ENCODE data around the gene ABLIM2. TPM values are rescaled to one million over a fixed set of nuclear protein-coding genes. Genes with fewer than 3 reads are reported as not detected.

ABLIM2 gene
- total and polyA plus RNA-seq, 2 of the 13 experiments (the other 11 are each of a cell fraction or from before 2014, with no cell fraction given): 0.20 to 0.37 TPM

GRCh38 chr4:8157496-8157895, 1.1 kb downstream of the ABLIM2 start (continued):
- TF ChIP-seq, protein P1, sequence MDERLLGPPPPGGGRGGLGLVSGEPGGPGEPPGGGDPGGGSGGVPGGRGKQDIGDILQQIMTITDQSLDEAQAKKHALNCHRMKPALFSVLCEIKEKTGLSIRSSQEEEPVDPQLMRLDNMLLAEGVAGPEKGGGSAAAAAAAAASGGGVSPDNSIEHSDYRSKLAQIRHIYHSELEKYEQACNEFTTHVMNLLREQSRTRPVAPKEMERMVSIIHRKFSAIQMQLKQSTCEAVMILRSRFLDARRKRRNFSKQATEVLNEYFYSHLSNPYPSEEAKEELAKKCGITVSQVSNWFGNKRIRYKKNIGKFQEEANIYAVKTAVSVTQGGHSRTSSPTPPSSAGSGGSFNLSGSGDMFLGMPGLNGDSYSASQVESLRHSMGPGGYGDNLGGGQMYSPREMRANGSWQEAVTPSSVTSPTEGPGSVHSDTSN (CRISPR knock-in tag; IDR thresholded peaks at IDR 0.05): no peak
- TF ChIP-seq SALL1 (CRISPR knock-in tag; IDR thresholded peaks at IDR 0.05) (no peak), ZNF468 (CRISPR knock-in tag; IDR thresholded peaks at IDR 0.05) (no peak), CC2D1A (CRISPR knock-in tag; IDR thresholded peaks at IDR 0.05) (no peak), DNMT1 (CRISPR knock-in tag; IDR thresholded peaks at IDR 0.05) (no peak), NFYB (CRISPR knock-in tag; IDR thresholded peaks at IDR 0.05) (no peak), POGZ (CRISPR knock-in tag; IDR thresholded peaks at IDR 0.05) (no peak), HNRNPUL1 (IDR thresholded peaks at IDR 0.05; ENCODE audit: low read depth, low read length) (no peak)
- TF ChIP-seq, protein P2, sequence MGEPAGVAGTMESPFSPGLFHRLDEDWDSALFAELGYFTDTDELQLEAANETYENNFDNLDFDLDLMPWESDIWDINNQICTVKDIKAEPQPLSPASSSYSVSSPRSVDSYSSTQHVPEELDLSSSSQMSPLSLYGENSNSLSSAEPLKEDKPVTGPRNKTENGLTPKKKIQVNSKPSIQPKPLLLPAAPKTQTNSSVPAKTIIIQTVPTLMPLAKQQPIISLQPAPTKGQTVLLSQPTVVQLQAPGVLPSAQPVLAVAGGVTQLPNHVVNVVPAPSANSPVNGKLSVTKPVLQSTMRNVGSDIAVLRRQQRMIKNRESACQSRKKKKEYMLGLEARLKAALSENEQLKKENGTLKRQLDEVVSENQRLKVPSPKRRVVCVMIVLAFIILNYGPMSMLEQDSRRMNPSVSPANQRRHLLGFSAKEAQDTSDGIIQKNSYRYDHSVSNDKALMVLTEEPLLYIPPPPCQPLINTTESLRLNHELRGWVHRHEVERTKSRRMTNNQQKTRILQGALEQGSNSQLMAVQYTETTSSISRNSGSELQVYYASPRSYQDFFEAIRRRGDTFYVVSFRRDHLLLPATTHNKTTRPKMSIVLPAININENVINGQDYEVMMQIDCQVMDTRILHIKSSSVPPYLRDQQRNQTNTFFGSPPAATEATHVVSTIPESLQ (CRISPR knock-in tag; conservative IDR thresholded peaks at IDR 0.05): no peak
- TF ChIP-seq, protein P3, sequence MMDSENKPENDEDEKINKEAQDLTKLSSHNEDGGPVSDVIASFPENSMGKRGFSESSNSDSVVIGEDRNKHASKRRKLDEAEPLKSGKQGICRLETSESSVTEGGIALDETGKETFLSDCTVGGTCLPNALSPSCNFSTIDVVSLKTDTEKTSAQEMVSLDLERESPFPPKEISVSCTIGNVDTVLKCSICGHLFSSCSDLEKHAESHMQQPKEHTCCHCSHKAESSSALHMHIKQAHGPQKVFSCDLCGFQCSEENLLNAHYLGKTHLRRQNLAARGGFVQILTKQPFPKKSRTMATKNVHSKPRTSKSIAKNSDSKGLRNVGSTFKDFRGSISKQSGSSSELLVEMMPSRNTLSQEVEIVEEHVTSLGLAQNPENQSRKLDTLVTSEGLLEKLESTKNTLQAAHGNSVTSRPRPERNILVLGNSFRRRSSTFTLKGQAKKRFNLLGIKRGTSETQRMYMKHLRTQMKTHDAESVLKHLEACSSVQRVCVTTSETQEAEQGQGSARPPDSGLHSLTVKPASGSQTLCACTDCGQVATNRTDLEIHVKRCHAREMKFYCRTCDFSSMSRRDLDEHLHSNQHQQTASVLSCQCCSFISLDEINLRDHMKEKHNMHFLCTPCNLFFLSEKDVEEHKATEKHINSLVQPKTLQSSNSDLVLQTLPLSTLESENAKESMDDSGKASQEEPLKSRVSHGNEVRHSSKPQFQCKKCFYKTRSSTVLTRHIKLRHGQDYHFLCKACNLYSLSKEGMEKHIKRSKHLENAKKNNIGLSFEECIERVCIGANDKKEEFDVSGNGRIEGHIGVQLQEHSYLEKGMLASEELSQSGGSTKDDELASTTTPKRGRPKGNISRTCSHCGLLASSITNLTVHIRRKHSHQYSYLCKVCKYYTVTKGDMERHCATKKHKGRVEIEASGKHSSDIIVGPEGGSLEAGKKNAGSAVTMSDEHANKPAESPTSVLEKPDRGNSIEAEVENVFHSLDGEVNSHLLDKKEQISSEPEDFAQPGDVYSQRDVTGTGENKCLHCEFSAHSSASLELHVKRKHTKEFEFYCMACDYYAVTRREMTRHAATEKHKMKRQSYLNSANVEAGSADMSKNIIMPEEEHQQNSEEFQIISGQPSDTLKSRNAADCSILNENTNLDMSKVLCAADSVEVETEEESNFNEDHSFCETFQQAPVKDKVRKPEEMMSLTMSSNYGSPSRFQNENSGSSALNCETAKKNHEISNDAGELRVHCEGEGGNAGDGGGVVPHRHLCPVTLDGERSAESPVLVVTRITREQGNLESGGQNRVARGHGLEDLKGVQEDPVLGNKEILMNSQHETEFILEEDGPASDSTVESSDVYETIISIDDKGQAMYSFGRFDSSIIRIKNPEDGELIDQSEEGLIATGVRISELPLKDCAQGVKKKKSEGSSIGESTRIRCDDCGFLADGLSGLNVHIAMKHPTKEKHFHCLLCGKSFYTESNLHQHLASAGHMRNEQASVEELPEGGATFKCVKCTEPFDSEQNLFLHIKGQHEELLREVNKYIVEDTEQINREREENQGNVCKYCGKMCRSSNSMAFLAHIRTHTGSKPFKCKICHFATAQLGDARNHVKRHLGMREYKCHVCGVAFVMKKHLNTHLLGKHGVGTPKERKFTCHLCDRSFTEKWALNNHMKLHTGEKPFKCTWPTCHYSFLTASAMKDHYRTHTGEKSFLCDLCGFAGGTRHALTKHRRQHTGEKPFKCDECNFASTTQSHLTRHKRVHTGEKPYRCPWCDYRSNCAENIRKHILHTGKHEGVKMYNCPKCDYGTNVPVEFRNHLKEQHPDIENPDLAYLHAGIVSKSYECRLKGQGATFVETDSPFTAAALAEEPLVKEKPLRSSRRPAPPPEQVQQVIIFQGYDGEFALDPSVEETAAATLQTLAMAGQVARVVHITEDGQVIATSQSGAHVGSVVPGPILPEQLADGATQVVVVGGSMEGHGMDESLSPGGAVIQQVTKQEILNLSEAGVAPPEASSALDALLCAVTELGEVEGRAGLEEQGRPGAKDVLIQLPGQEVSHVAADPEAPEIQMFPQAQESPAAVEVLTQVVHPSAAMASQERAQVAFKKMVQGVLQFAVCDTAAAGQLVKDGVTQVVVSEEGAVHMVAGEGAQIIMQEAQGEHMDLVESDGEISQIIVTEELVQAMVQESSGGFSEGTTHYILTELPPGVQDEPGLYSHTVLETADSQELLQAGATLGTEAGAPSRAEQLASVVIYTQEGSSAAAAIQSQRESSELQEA (CRISPR knock-in tag; IDR thresholded peaks at IDR 0.05; ENCODE audit: not compliant biosample characterization): no peak

Measured in HepG2 (cell line).